ENCODE data around the gene CCDC137.
A peak's percentile ranks its signal among the peaks of the same experiment; 100 is the strongest.

Gene CCDC137

GRCh38 chr17:81697261-81698044, 30.9 kb downstream of the CCDC137 start:
- no peak overlapping the region for H3K4me3 ChIP-seq (ENCODE audit: low read depth in 1 of 2, low read length in 1 of 2)
- no peak overlapping the region for H3K27ac ChIP-seq
- H3K4me1 ChIP-seq (ENCODE audit: control insufficient read depth in 1 of 2, insufficient read depth in 1 of 2, low read depth in 1 of 2, low read length in 1 of 2) = peaks cover 5 to 18% of the 10 kb centered on the region in 2 experiments
- H3K36me3 ChIP-seq = peaks cover 94% of the 10 kb centered on the region
- H3K9me3 ChIP-seq = no peaks in the 10 kb centered on the region
- H3K27me3 ChIP-seq = no peaks in the 10 kb centered on the region
- TF ChIP-seq CTCF (IDR thresholded peaks at IDR 0.05) = no peak

GRCh38 chr17:81700353-81701287, 34.1 kb downstream of the CCDC137 start:
- Histone ChIP-seq H3K9me3 (no peaks in the 10 kb centered on the region), H3K4me1 (ENCODE audit: control insufficient read depth in 1 of 2, insufficient read depth in 1 of 2, low read depth in 1 of 2, low read length in 1 of 2) (peaks cover 20 to 37% of the 10 kb centered on the region in 2 experiments), H3K36me3 (peaks cover 62% of the 10 kb centered on the region), H3K27me3 (no peaks in the 10 kb centered on the region), H3K27ac (no peak overlapping the region), H3K4me3 (ENCODE audit: low read depth in 1 of 2, low read length in 1 of 2) (no peak overlapping the region)
- TF ChIP-seq CTCF (IDR thresholded peaks at IDR 0.05) = no peak

GRCh38 chr17:81701288-81702071, 34.9 kb downstream of the CCDC137 start:
- Histone ChIP-seq H3K4me1 (ENCODE audit: control insufficient read depth in 1 of 2, insufficient read depth in 1 of 2, low read depth in 1 of 2, low read length in 1 of 2) (peaks cover 20 to 37% of the 10 kb centered on the region in 2 experiments), H3K4me3 (ENCODE audit: low read depth in 1 of 2, low read length in 1 of 2) (peak overlapping the region in 1 of 2 experiments; percentile 92), H3K27ac (peak overlapping the region; percentile 90), H3K27me3 (no peaks in the 10 kb centered on the region), H3K36me3 (peaks cover 54% of the 10 kb centered on the region), H3K9me3 (no peaks in the 10 kb centered on the region)
- no peak for TF ChIP-seq CTCF (IDR thresholded peaks at IDR 0.05)

GRCh38 chr17:81702934-81703746, 36.6 kb downstream of the CCDC137 start, which contains the start of gene MRPL12:
MRPL12 (plus strand) TSS chr17:81703367; CDS start chr17:81703502, 135 bp downstream.
- Histone ChIP-seq H3K9me3 (no peaks in the 10 kb centered on the region), H3K4me3 (ENCODE audit: low read depth in 1 of 2, low read length in 1 of 2) (peak within 1 kb of the TSS; percentile 88 to 92), H3K4me1 (ENCODE audit: control insufficient read depth in 1 of 2, insufficient read depth in 1 of 2, low read depth in 1 of 2, low read length in 1 of 2) (peaks cover 20 to 32% of the 10 kb centered on the region in 2 experiments), H3K27me3 (no peaks in the 10 kb centered on the region), H3K27ac (peak within 1 kb of the TSS; percentile 90), H3K36me3 (peaks cover 37% of the 10 kb centered on the region)
- peak; percentile 77 for TF ChIP-seq CTCF (IDR thresholded peaks at IDR 0.05)
